Measurements from ENCODE around the gene TIGD3.

- TF ChIP-seq EP300 (IDR thresholded peaks at IDR 0.05; ENCODE audit: borderline replicate concordance in 1 of 2, low read depth in 2 of 2, low read length in 2 of 2) (no peak), TCF12 (IDR thresholded peaks at IDR 0.05; ENCODE audit: low read depth, low read length) (no peak), NRF1 (IDR thresholded peaks at IDR 0.05; ENCODE audit: low read depth, low read length) (no peak), USF2 (IDR thresholded peaks at IDR 0.05; ENCODE audit: low read length) (no peak), EZH2 (IDR thresholded peaks at IDR 0.05; ENCODE audit: low read depth, low read length, severe bottlenecking) (no peak), CTCF (IDR thresholded peaks at IDR 0.05; ENCODE audit: control extremely low read depth in 1 of 3, insufficient read depth in 1 of 3, low read depth in 1 of 3, low read length in 3 of 3) (no peak), CREB1 (IDR thresholded peaks at IDR 0.05) (no peak), JUND (IDR thresholded peaks at IDR 0.05; ENCODE audit: low read length) (no peak), JUN (IDR thresholded peaks at IDR 0.05; ENCODE audit: low read depth, low read length) (no peak), RAD21 (IDR thresholded peaks at IDR 0.05 in 1 of 2, conservative IDR thresholded peaks at IDR 0.05 in 1 of 2; ENCODE audit: low read depth in 2 of 2, low read length in 2 of 2) (no peak)
Observed at GRCh38 chr11:65399249-65399648, 44.7 kb downstream of the TIGD3 start.

All from H1 (cell line).